ENCODE results near the gene PARD3. TPM values are rescaled to one million over a fixed set of nuclear protein-coding genes. Genes with fewer than 3 reads are reported as not detected.
A peak's percentile ranks its signal among the peaks of the same experiment; 100 is the strongest.

Gene PARD3
- total RNA-seq, 1 donor from 2014 or later, result 88.7 TPM

DNA sequence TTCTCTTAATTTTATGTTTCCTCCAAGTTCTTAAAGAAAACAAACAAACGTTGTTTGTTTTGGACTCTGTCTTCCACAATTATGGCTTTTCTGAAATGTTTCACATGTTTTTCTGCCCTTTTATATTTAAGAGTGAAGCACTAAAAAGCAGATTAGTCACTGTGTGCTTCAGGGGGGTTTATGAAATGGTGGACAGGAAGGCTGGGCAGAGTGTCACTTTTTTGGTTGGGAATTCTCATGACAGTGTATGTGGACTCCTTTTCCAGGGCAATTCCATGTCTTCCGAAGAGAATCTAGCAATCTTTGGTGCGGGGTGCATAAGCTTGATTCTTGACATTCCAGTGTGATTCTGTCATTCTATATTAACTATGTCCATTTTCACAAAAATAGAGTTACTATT, 669.4 kb downstream of the PARD3 start:
- Histone ChIP-seq H3K4me1 (ENCODE audit: control insufficient read depth in 3 of 3, insufficient read depth in 3 of 3, low read length in 3 of 3) (no peaks in the 10 kb centered on the region), H3K9me3 (ENCODE audit: control insufficient read depth in 3 of 3, low read length in 3 of 3) (no peaks in the 10 kb centered on the region), H3K27me3 (ENCODE audit: control insufficient read depth in 3 of 3, insufficient read depth in 3 of 3, low read length in 3 of 3) (no peaks in the 10 kb centered on the region), H3K4me3 (ENCODE audit: low read length in 3 of 3) (no peak overlapping the region), H3K36me3 (ENCODE audit: control insufficient read depth in 3 of 3, insufficient read depth in 3 of 3, low read length in 3 of 3) (no peaks in the 10 kb centered on the region), H3K27ac (ENCODE audit: low read depth, low read length) (no peak overlapping the region), H3K9ac (ENCODE audit: low read depth in 1 of 3, low read length in 3 of 3) (peak overlapping the region in 1 of 3 donors; percentile 20)

DNA sequence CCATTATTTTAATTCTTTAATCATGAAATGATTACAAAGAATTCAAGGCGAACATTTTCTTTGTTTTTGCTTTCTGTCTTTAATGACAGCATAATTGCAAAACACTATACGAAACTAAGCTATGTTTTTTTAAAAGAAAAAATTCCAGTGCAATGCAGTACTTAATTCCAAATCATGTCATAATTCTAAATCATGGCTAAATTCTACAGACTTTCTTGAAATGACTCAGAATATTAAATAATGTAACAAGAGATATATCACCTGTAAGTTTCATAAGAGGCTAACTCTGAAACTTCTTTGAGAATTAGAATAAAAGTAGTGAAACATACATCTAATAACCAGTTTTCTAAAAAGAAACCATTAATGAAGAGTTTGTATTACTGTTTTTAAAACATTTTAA, 671.6 kb downstream of the PARD3 start:
- H3K27ac ChIP-seq (ENCODE audit: low read depth, low read length), result no peak overlapping the region
- H3K9ac ChIP-seq (ENCODE audit: low read depth in 1 of 3, low read length in 3 of 3), result no peak overlapping the region
- H3K9me3 ChIP-seq (ENCODE audit: control insufficient read depth in 3 of 3, low read length in 3 of 3), result no peaks in the 10 kb centered on the region
- H3K4me1 ChIP-seq (ENCODE audit: control insufficient read depth in 3 of 3, insufficient read depth in 3 of 3, low read length in 3 of 3), result no peaks in the 10 kb centered on the region
- no peaks in the 10 kb centered on the region for H3K27me3 ChIP-seq (ENCODE audit: control insufficient read depth in 3 of 3, insufficient read depth in 3 of 3, low read length in 3 of 3)
- H3K4me3 ChIP-seq (ENCODE audit: low read length in 3 of 3), result no peak overlapping the region
- no peaks in the 10 kb centered on the region for H3K36me3 ChIP-seq (ENCODE audit: control insufficient read depth in 3 of 3, insufficient read depth in 3 of 3, low read length in 3 of 3)

DNA sequence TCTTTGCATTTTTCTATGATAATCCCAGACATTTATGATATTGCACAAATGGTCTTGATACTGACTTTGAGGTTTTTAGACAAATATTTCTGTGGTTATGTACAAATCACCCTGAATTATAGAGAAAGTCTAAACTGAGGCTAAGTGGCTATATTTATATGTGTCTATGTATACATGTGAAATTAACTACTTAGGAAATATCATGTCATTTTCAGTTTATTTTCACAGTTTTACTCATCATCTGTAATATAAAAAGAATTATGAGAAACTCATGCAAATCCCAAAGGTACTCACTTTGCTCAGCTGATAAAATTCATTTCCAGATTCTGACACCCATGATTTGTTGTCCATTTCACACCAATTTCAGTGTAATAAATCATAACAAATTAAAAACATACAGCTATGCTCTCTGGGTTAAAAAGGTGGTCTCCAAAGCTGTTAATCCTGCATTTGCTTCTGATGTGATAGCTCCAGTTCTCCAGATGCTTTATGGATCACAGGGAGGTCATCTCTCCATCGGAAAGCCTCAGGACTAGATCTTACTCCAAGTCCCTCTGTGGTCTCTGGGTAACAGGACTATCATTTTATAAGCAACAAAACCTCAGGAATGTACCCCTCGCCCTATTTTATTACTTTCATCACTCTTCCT, 673.9 kb downstream of the PARD3 start:
- Histone ChIP-seq H3K27me3 (ENCODE audit: control insufficient read depth in 3 of 3, insufficient read depth in 3 of 3, low read length in 3 of 3) (no peaks in the 10 kb centered on the region), H3K4me3 (ENCODE audit: low read length in 3 of 3) (no peak overlapping the region), H3K4me1 (ENCODE audit: control insufficient read depth in 3 of 3, insufficient read depth in 3 of 3, low read length in 3 of 3) (no peaks in the 10 kb centered on the region), H3K36me3 (ENCODE audit: control insufficient read depth in 3 of 3, insufficient read depth in 3 of 3, low read length in 3 of 3) (no peaks in the 10 kb centered on the region), H3K27ac (ENCODE audit: low read depth, low read length) (no peak overlapping the region), H3K9ac (ENCODE audit: low read depth in 1 of 3, low read length in 3 of 3) (no peak overlapping the region), H3K9me3 (ENCODE audit: control insufficient read depth in 3 of 3, low read length in 3 of 3) (no peaks in the 10 kb centered on the region)

GRCh38 chr10:34139559-34139958, 675.5 kb downstream of the PARD3 start:
- Histone ChIP-seq H3K36me3 (ENCODE audit: control insufficient read depth in 3 of 3, insufficient read depth in 3 of 3, low read length in 3 of 3) (no peaks in the 10 kb centered on the region), H3K27ac (ENCODE audit: low read depth, low read length) (no peak overlapping the region), H3K4me1 (ENCODE audit: control insufficient read depth in 3 of 3, insufficient read depth in 3 of 3, low read length in 3 of 3) (no peaks in the 10 kb centered on the region), H3K27me3 (ENCODE audit: control insufficient read depth in 3 of 3, insufficient read depth in 3 of 3, low read length in 3 of 3) (no peaks in the 10 kb centered on the region), H3K4me3 (ENCODE audit: low read length in 3 of 3) (no peak overlapping the region), H3K9me3 (ENCODE audit: control insufficient read depth in 3 of 3, low read length in 3 of 3) (no peaks in the 10 kb centered on the region), H3K9ac (ENCODE audit: low read depth in 1 of 3, low read length in 3 of 3) (no peak overlapping the region)

DNA sequence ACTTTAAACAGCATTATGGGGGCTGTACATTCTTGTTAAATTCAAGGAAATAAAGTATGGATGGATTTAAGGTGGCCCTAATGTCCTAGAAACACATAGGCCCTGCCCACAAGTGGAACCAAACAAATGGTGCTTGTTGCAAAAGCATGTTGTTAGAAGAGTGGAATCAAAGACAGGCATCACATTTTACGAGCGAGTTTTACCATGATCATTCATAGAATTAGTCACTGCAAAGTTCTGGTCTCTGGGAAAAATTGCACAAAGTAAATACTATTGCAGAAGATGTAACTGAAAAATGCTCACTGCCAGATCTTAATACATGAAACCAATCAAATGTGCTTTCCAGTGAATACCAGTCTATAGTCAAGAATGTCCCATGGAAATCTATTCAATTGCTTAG, 677.1 kb downstream of the PARD3 start:
- no peaks in the 10 kb centered on the region for H3K27me3 ChIP-seq (ENCODE audit: control insufficient read depth in 3 of 3, insufficient read depth in 3 of 3, low read length in 3 of 3)
- H3K4me1 ChIP-seq (ENCODE audit: control insufficient read depth in 3 of 3, insufficient read depth in 3 of 3, low read length in 3 of 3), result no peaks in the 10 kb centered on the region
- H3K9me3 ChIP-seq (ENCODE audit: control insufficient read depth in 3 of 3, low read length in 3 of 3), result no peaks in the 10 kb centered on the region
- H3K9ac ChIP-seq (ENCODE audit: low read depth in 1 of 3, low read length in 3 of 3), result no peak overlapping the region
- H3K36me3 ChIP-seq (ENCODE audit: control insufficient read depth in 3 of 3, insufficient read depth in 3 of 3, low read length in 3 of 3), result no peaks in the 10 kb centered on the region
- no peak overlapping the region for H3K27ac ChIP-seq (ENCODE audit: low read depth, low read length)
- no peak overlapping the region for H3K4me3 ChIP-seq (ENCODE audit: low read length in 3 of 3)

DNA sequence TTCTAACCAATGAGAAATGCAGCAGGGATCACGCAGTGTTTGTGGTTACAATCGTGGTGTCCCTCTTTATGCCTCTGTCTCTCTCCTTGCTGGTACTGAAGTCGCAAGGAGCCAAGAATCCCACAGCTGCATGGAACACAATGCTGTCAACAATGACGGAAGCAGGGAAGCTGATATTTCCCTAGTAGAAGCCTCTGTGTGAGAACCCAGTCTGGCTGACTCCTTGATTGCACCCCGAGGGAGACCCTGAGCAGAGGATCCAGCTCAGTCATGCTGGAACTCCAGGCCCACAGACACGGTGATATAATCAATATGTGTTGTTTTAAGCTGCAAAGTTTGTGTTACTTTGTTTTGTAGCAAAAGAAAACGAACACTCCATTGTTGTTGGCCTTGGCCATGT, 677.9 kb downstream of the PARD3 start:
- Histone ChIP-seq H3K4me3 (ENCODE audit: low read length in 3 of 3) (no peak overlapping the region), H3K27me3 (ENCODE audit: control insufficient read depth in 3 of 3, insufficient read depth in 3 of 3, low read length in 3 of 3) (no peaks in the 10 kb centered on the region), H3K9me3 (ENCODE audit: control insufficient read depth in 3 of 3, low read length in 3 of 3) (no peaks in the 10 kb centered on the region), H3K9ac (ENCODE audit: low read depth in 1 of 3, low read length in 3 of 3) (no peak overlapping the region), H3K36me3 (ENCODE audit: control insufficient read depth in 3 of 3, insufficient read depth in 3 of 3, low read length in 3 of 3) (no peaks in the 10 kb centered on the region), H3K4me1 (ENCODE audit: control insufficient read depth in 3 of 3, insufficient read depth in 3 of 3, low read length in 3 of 3) (no peaks in the 10 kb centered on the region), H3K27ac (ENCODE audit: low read depth, low read length) (no peak overlapping the region)

- peaks cover 0 to 3% (median 0%) of the 10 kb centered on the region in 3 donors for H3K36me3 ChIP-seq (ENCODE audit: control insufficient read depth in 3 of 3, insufficient read depth in 3 of 3, low read length in 3 of 3)
- H3K27ac ChIP-seq (ENCODE audit: low read depth, low read length), result no peak overlapping the region
Measured at GRCh38 chr10:34135515-34135914, 679.6 kb downstream of the PARD3 start.

GRCh38 chr10:34134602-34135001, 680.5 kb downstream of the PARD3 start:
- Histone ChIP-seq H3K27me3 (ENCODE audit: control insufficient read depth in 3 of 3, insufficient read depth in 3 of 3, low read length in 3 of 3) (no peaks in the 10 kb centered on the region), H3K9ac (ENCODE audit: low read depth in 1 of 3, low read length in 3 of 3) (no peak overlapping the region), H3K36me3 (ENCODE audit: control insufficient read depth in 3 of 3, insufficient read depth in 3 of 3, low read length in 3 of 3) (peaks cover 0 to 3% (median 0%) of the 10 kb centered on the region in 3 donors)

More at GRCh38 chr10:34135515-34135914, 679.6 kb downstream of the PARD3 start:
- no peaks in the 10 kb centered on the region for H3K27me3 ChIP-seq (ENCODE audit: control insufficient read depth in 3 of 3, insufficient read depth in 3 of 3, low read length in 3 of 3)
- no peak overlapping the region for H3K4me3 ChIP-seq (ENCODE audit: low read length in 3 of 3)
- H3K9ac ChIP-seq (ENCODE audit: low read depth in 1 of 3, low read length in 3 of 3), result no peak overlapping the region
- H3K9me3 ChIP-seq (ENCODE audit: control insufficient read depth in 3 of 3, low read length in 3 of 3), result no peaks in the 10 kb centered on the region
- H3K4me1 ChIP-seq (ENCODE audit: control insufficient read depth in 3 of 3, insufficient read depth in 3 of 3, low read length in 3 of 3), result no peaks in the 10 kb centered on the region

DNA sequence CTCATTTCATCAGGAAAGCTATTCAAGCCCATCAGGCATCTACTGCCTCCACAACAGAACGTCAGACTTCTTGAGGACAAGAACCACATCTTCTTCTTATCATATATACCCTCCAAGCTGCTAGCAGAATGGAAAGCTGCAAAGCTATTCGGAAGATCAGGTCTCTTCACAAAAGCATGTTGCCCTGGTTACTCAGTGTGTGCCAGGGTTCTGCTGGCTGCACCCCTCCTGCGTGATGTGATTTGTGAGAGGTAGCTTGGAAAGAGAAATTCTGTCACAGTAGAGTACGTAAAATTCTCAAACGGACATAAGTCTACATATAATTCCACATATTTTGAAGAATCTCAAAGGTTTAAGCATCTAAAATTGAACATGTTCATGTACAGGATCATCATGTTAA, 681.7 kb downstream of the PARD3 start:
- peaks cover 0 to 3% (median 0%) of the 10 kb centered on the region in 3 donors for H3K36me3 ChIP-seq (ENCODE audit: control insufficient read depth in 3 of 3, insufficient read depth in 3 of 3, low read length in 3 of 3)
- H3K9ac ChIP-seq (ENCODE audit: low read depth in 1 of 3, low read length in 3 of 3), result no peak overlapping the region
- H3K4me3 ChIP-seq (ENCODE audit: low read length in 3 of 3), result no peak overlapping the region
- H3K9me3 ChIP-seq (ENCODE audit: control insufficient read depth in 3 of 3, low read length in 3 of 3), result no peaks in the 10 kb centered on the region
- H3K4me1 ChIP-seq (ENCODE audit: control insufficient read depth in 3 of 3, insufficient read depth in 3 of 3, low read length in 3 of 3), result no peaks in the 10 kb centered on the region
- no peaks in the 10 kb centered on the region for H3K27me3 ChIP-seq (ENCODE audit: control insufficient read depth in 3 of 3, insufficient read depth in 3 of 3, low read length in 3 of 3)
- no peak overlapping the region for H3K27ac ChIP-seq (ENCODE audit: low read depth, low read length)

More at GRCh38 chr10:34134602-34135001, 680.5 kb downstream of the PARD3 start:
- Histone ChIP-seq H3K9me3 (ENCODE audit: control insufficient read depth in 3 of 3, low read length in 3 of 3) (no peaks in the 10 kb centered on the region), H3K4me1 (ENCODE audit: control insufficient read depth in 3 of 3, insufficient read depth in 3 of 3, low read length in 3 of 3) (no peaks in the 10 kb centered on the region), H3K4me3 (ENCODE audit: low read length in 3 of 3) (no peak overlapping the region), H3K27ac (ENCODE audit: low read depth, low read length) (no peak overlapping the region)

DNA sequence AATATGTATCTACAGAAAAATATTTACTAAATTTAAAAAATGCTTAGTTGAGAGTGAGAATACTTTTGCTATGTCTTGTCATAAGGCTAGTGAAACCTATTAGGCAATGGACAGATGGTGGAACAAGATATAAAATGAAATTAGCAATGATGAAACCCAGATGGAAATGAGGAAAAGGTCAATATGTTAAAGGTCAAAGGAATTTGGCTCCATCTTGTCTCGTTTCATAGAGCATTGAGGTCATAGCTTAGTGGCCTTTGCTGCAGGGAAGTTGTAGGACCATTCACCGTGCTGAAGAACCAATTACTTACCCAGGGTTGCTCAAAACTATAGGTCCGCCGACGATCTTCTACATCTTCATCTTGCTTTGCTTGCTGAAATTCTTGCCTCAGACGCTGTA, 683.9 kb downstream of the PARD3 start:
- no peaks in the 10 kb centered on the region for H3K9me3 ChIP-seq (ENCODE audit: control insufficient read depth in 3 of 3, low read length in 3 of 3)
- peaks cover 0 to 3% (median 0%) of the 10 kb centered on the region in 3 donors for H3K36me3 ChIP-seq (ENCODE audit: control insufficient read depth in 3 of 3, insufficient read depth in 3 of 3, low read length in 3 of 3)
- no peak overlapping the region for H3K4me3 ChIP-seq (ENCODE audit: low read length in 3 of 3)
- H3K27me3 ChIP-seq (ENCODE audit: control insufficient read depth in 3 of 3, insufficient read depth in 3 of 3, low read length in 3 of 3), result no peaks in the 10 kb centered on the region
- no peaks in the 10 kb centered on the region for H3K4me1 ChIP-seq (ENCODE audit: control insufficient read depth in 3 of 3, insufficient read depth in 3 of 3, low read length in 3 of 3)
- H3K9ac ChIP-seq (ENCODE audit: low read depth in 1 of 3, low read length in 3 of 3), result no peak overlapping the region
- H3K27ac ChIP-seq (ENCODE audit: low read depth, low read length), result no peak overlapping the region

Measured in skeletal muscle tissue (tissue), 4 donors.